OCI-LY1 (cell line): Measurements from ENCODE around the gene ZNF620.

ENCODE experiments used
- CTCF ChIP-seq: fragments of 200-600 bp; sonication (generic), shearing (Covaris generic); IDR thresholded peaks from 2 replicates; pipeline ENCODE4 v1.5.1; 2017; ENCODE audit warnings: mild to moderate bottlenecking, antibody characterized with exemption, low read length, moderate library complexity, mixed read lengths
- EZH2 ChIP-seq: fragments of 200-600 bp; sonication (generic), shearing (Covaris generic); IDR thresholded peaks from 2 replicates; pipeline ENCODE4 v1.8.0; 2017; ENCODE audit warnings: borderline replicate concordance, mixed run types, mild to moderate bottlenecking, antibody characterized with exemption, low read length, moderate library complexity, mixed read lengths

- TF ChIP-seq CTCF (no peak), EZH2 (no peak)
These were observed 37.8 kb upstream of the ZNF620 start for GRCh38 chr3:40468018-40468417.
